Measurements from ENCODE around the gene ENAH.

The ENAH gene

GRCh38 chr1:225461533-225462428 lies 191.1 kb downstream of the ENAH start:
- no peak for DNase-seq (ENCODE audit: low read depth in 2 of 2, low spot score in 1 of 2)

GRCh38 chr1:225460737-225461532 lies 192.0 kb downstream of the ENAH start:
- no peak for DNase-seq (ENCODE audit: low read depth in 2 of 2, low spot score in 1 of 2)

- DNase-seq (ENCODE audit: low read depth in 2 of 2, low spot score in 1 of 2) = no peak
These were observed 192.7 kb downstream of the ENAH start for GRCh38 chr1:225460021-225460736.

- no peak for DNase-seq (ENCODE audit: low read depth in 2 of 2, low spot score in 1 of 2)
These were observed 194.7 kb downstream of the ENAH start for GRCh38 chr1:225458222-225458631.

GRCh38 chr1:225454733-225455132 lies 198.2 kb downstream of the ENAH start:
- peak in 1 of 2 donors; percentile 50 for DNase-seq (ENCODE audit: low read depth in 2 of 2, low spot score in 1 of 2)

- DNase-seq (ENCODE audit: low read depth in 2 of 2, low spot score in 1 of 2) = no peak
These were observed 198.9 kb downstream of the ENAH start for GRCh38 chr1:225453797-225454648.

GRCh38 chr1:225451840-225452515 lies 200.9 kb downstream of the ENAH start:
- no peak for DNase-seq (ENCODE audit: low read depth in 2 of 2, low spot score in 1 of 2)

GRCh38 chr1:225451340-225451739 lies 201.6 kb downstream of the ENAH start:
- no peak for DNase-seq (ENCODE audit: low read depth in 2 of 2, low spot score in 1 of 2)

GRCh38 chr1:225450491-225451191 lies 202.3 kb downstream of the ENAH start:
- no peak for DNase-seq (ENCODE audit: low read depth in 2 of 2, low spot score in 1 of 2)

- DNase-seq (ENCODE audit: low read depth in 2 of 2, low spot score in 1 of 2) = no peak
These were observed 203.1 kb downstream of the ENAH start for GRCh38 chr1:225449774-225450173.

- DNase-seq (ENCODE audit: low read depth in 2 of 2, low spot score in 1 of 2) = no peak
These were observed 203.7 kb downstream of the ENAH start for GRCh38 chr1:225449261-225449660.

GRCh38 chr1:225448146-225448805 lies 204.6 kb downstream of the ENAH start:
- no peak for DNase-seq (ENCODE audit: low read depth in 2 of 2, low spot score in 1 of 2)

- DNase-seq (ENCODE audit: low read depth in 2 of 2, low spot score in 1 of 2) = no peak
These were observed 205.3 kb downstream of the ENAH start for GRCh38 chr1:225447650-225448089.

- DNase-seq (ENCODE audit: low read depth in 2 of 2, low spot score in 1 of 2) = no peak
These were observed 205.8 kb downstream of the ENAH start for GRCh38 chr1:225446981-225447615.

GRCh38 chr1:225446595-225446960 lies 206.3 kb downstream of the ENAH start:
- DNase-seq (ENCODE audit: low read depth in 2 of 2, low spot score in 1 of 2) = no peak

GRCh38 chr1:225445639-225446594 lies 207.0 kb downstream of the ENAH start:
- no peak for DNase-seq (ENCODE audit: low read depth in 2 of 2, low spot score in 1 of 2)

- no peak for DNase-seq (ENCODE audit: low read depth in 2 of 2, low spot score in 1 of 2)
These were observed 210.8 kb downstream of the ENAH start for GRCh38 chr1:225442123-225442505.
